GM23338 (cell line): ENCODE measurements around the gene LRP1B. TPM values are rescaled to one million over a fixed set of nuclear protein-coding genes. Genes with fewer than 3 reads are reported as not detected.

Experiments used
- ATAC-seq: fragments of 200-7000 bp; cut with Tn5 transposase; 3 replicates; pipeline ENCODE4 v1.9.1; 2020
- DNase-seq: peaks from one replicate; pipeline ENCODE4 v3.0.0-alpha.2; 2015; ENCODE audit warnings: low spot score
- H2AFZ ChIP-seq: fragments of 200-600 bp; sonication (generic); 2 replicates; pipeline ENCODE4 v1.8.0; 2016; ENCODE audit warnings: antibody characterized with exemption, mild to moderate bottlenecking, moderate library complexity
- H3F3A ChIP-seq: fragments of 200-600 bp; sonication (generic); replicated peaks from 2 replicates; pipeline ENCODE4 v1.8.0; 2017; ENCODE audit warnings: antibody characterized with exemption, mixed run types, low read depth
- H3K27ac ChIP-seq: fragments of 200-600 bp; sonication (generic); 2 replicates; pipeline ENCODE4 v1.6.1; 2016; ENCODE audit warnings: low read depth
- H3K27me3 ChIP-seq: fragments of 200-600 bp; sonication (generic); 2 replicates; pipeline ENCODE4 v1.8.0; 2016; ENCODE audit warnings: mild to moderate bottlenecking, mixed run types, moderate library complexity; ENCODE audit not compliant: insufficient read depth
- H3K36me3 ChIP-seq: fragments of 200-600 bp; sonication (generic); 2 replicates; pipeline ENCODE4 v1.8.0; 2016; ENCODE audit warnings: mild to moderate bottlenecking; ENCODE audit not compliant: insufficient read depth
- H3K4me1 ChIP-seq: fragments of 200-600 bp; sonication (generic); 2 replicates; pipeline ENCODE4 v1.8.0; 2016; ENCODE audit warnings: mild to moderate bottlenecking, moderate library complexity; ENCODE audit not compliant: insufficient read depth
- H3K4me2 ChIP-seq: fragments of 200-600 bp; sonication (generic); 2 replicates; pipeline ENCODE4 v1.7.1; 2017; ENCODE audit warnings: mixed run types
- H3K4me3 ChIP-seq: fragments of 200-600 bp; sonication (generic); 2 replicates; pipeline ENCODE4 v1.6.1; 2016; ENCODE audit warnings: mixed run types
- H3K79me2 ChIP-seq: fragments of 200-600 bp; sonication (generic); replicated peaks from 2 replicates; pipeline ENCODE4 v1.8.0; 2017; ENCODE audit warnings: mild to moderate bottlenecking; ENCODE audit not compliant: insufficient read depth
- H3K9me2 ChIP-seq: fragments of 200-600 bp; sonication (generic); 2 replicates; pipeline ENCODE4 v1.8.0; 2017; ENCODE audit not compliant: insufficient read depth
- H4K20me1 ChIP-seq: fragments of 200-600 bp; sonication (generic); replicated peaks from 2 replicates; pipeline ENCODE4 v1.8.0; 2017; ENCODE audit warnings: mild to moderate bottlenecking; ENCODE audit not compliant: insufficient read depth
- H3K27ac Mint-ChIP-seq: 2 replicates; pipeline ENCODE4 v1.8.0; 2020; ENCODE audit warnings: inconsistent platforms, mild to moderate bottlenecking, moderate library complexity, mixed read lengths
- H3K27me3 Mint-ChIP-seq: 3 replicates; pipeline ENCODE4 v1.8.0; 2022; ENCODE audit warnings: low read depth, mild to moderate bottlenecking, moderate library complexity, mixed read lengths, inconsistent platforms; ENCODE audit not compliant: insufficient read depth, poor library complexity
- H3K36me3 Mint-ChIP-seq: 3 replicates; pipeline ENCODE4 v1.8.0; 2021; ENCODE audit warnings: low read depth, mild to moderate bottlenecking, inconsistent platforms, moderate library complexity, mixed read lengths
- H3K4me1 Mint-ChIP-seq: 3 replicates; pipeline ENCODE4 v1.8.0; 2020; ENCODE audit warnings: mild to moderate bottlenecking, inconsistent platforms, mixed read lengths
- H3K4me3 Mint-ChIP-seq: 3 replicates; pipeline ENCODE4 v1.8.0; 2021; ENCODE audit warnings: moderate library complexity, mild to moderate bottlenecking, inconsistent platforms, mixed read lengths
- H3K9me3 Mint-ChIP-seq: 3 replicates; pipeline ENCODE4 v1.8.0; 2020; ENCODE audit warnings: moderate library complexity, mild to moderate bottlenecking, inconsistent platforms, mixed read lengths
- CREB1 ChIP-seq: fragments of 250-450 bp; sonication (Bioruptor Pico); IDR thresholded peaks from 2 replicates; pipeline ENCODE4 v1.5.0; 2020; ENCODE audit warnings: low read depth, mild to moderate bottlenecking, moderate library complexity
- EZH2 ChIP-seq: fragments of 200-600 bp; sonication (generic); IDR thresholded peaks from one replicate; pipeline ENCODE4 v1.8.0; 2017; ENCODE audit warnings: antibody characterized with exemption, mild to moderate bottlenecking, low read depth; ENCODE audit not compliant: unreplicated experiment
- EZH2phosphoT487 ChIP-seq: fragments of 200-600 bp; sonication (generic); IDR thresholded peaks from one replicate; pipeline ENCODE4 v1.8.1; 2018; ENCODE audit warnings: antibody characterized with exemption; ENCODE audit not compliant: unreplicated experiment
- NANOG ChIP-seq: IDR thresholded peaks from 2 replicates; pipeline ENCODE4 v1.6.1; 2016; ENCODE audit warnings: antibody characterized with exemption, borderline replicate concordance
- ZNF114 ChIP-seq: fragments of 250-450 bp; sonication (Bioruptor Pico); IDR thresholded peaks from 2 replicates; pipeline ENCODE4 v1.5.0; 2020; ENCODE audit warnings: mild to moderate bottlenecking, moderate library complexity
- polyA plus RNA-seq: library from polyadenylated mRNA; unstranded; fragments of >200 nt; fragmentation: Nextera tagmentation; extraction: Ambion mirVana; gene quantifications from 2 replicates; pipeline ENCODE4 v1.2.1, GENCODE V29; 2016
- total RNA-seq: library from RNA; depleted of rRNA; stranded (reverse); fragments of >200 nt; shearing (Covaris generic); gene quantifications from 2 replicates; pipeline ENCODE4 v1.2.3, GENCODE V29; 2014
- TF ChIP-seq, protein P1 (sequence below): IDR thresholded peaks from one replicate; pipeline ENCODE4 v1.6.1; 2018; ENCODE audit warnings: antibody characterized with exemption; ENCODE audit not compliant: unreplicated experiment
- TF ChIP-seq, protein P2 (sequence below), 2 experiments: fragments of 200-600 bp in 1 of 2; sonication (generic) in 1 of 2; conservative IDR thresholded peaks; 2 replicates each; pipeline versions ENCODE4 v1.5.1 to v1.6.1; 2016 to 2017; ENCODE audit warnings: antibody characterized with exemption in 2 of 2, low read depth in 2 of 2, mild to moderate bottlenecking in 2 of 2, moderate library complexity in 1 of 2
- TF ChIP-seq, protein P3 (sequence below): IDR thresholded peaks from 2 replicates; pipeline ENCODE4 v1.6.1; 2016; ENCODE audit warnings: antibody characterized with exemption

Gene LRP1B
- total and polyA plus RNA-seq, 2 experiments from 2014 or later, result 0.15 to 0.97 TPM

DNA sequence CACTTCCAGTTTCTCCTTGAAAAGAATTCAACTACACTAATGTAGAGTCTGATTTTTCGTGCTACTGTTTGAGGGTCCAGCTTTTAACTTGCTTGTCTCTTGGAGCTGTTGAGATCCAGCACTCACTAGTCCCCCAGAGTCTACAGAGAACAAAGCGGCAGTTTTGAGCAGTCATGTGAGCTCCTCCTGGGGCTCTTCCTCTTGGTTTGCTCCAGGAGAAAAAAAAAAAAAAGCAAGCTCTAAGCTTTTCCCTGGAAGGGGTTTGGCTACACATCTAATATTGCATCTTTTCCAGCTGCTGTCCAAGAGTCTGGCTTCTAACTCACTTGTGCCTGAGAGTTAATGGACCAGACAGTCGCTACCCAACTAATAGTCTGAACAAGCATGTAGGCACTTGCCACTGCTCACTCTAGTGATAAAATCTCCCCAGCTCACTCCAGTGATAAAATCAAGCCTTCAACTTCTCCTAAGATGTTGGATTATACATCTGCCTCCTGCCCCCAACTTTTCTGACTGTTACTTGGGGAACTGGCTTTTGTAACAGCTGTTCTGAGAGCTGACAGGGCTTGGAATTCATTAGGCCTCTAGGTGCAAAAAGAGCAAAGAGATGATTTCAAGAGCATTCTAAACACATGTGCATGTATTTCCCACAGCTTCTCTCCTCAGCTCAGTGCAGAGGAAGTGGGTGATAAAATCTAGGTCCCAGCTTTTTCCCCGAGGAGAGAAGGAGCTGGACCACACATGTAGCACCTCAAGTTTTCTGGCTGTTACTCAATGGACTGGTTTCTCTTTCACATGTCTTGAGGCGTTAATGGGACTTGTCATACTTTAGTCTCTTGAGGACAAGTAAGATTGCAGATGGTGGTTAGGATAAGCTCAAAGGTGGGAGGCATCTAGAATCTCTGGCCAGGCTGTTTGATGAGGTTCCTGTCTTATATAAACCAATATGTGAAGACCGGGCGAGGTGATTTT, 750.5 kb downstream of the LRP1B start (continued):
- TF ChIP-seq ZNF114 (CRISPR knock-in tag) (no peak), CREB1 (no peak), EZH2phosphoT487 (no peak), NANOG (no peak)
- TF ChIP-seq, protein P1, sequence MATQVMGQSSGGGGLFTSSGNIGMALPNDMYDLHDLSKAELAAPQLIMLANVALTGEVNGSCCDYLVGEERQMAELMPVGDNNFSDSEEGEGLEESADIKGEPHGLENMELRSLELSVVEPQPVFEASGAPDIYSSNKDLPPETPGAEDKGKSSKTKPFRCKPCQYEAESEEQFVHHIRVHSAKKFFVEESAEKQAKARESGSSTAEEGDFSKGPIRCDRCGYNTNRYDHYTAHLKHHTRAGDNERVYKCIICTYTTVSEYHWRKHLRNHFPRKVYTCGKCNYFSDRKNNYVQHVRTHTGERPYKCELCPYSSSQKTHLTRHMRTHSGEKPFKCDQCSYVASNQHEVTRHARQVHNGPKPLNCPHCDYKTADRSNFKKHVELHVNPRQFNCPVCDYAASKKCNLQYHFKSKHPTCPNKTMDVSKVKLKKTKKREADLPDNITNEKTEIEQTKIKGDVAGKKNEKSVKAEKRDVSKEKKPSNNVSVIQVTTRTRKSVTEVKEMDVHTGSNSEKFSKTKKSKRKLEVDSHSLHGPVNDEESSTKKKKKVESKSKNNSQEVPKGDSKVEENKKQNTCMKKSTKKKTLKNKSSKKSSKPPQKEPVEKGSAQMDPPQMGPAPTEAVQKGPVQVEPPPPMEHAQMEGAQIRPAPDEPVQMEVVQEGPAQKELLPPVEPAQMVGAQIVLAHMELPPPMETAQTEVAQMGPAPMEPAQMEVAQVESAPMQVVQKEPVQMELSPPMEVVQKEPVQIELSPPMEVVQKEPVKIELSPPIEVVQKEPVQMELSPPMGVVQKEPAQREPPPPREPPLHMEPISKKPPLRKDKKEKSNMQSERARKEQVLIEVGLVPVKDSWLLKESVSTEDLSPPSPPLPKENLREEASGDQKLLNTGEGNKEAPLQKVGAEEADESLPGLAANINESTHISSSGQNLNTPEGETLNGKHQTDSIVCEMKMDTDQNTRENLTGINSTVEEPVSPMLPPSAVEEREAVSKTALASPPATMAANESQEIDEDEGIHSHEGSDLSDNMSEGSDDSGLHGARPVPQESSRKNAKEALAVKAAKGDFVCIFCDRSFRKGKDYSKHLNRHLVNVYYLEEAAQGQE, result no peak
- TF ChIP-seq, protein P2, sequence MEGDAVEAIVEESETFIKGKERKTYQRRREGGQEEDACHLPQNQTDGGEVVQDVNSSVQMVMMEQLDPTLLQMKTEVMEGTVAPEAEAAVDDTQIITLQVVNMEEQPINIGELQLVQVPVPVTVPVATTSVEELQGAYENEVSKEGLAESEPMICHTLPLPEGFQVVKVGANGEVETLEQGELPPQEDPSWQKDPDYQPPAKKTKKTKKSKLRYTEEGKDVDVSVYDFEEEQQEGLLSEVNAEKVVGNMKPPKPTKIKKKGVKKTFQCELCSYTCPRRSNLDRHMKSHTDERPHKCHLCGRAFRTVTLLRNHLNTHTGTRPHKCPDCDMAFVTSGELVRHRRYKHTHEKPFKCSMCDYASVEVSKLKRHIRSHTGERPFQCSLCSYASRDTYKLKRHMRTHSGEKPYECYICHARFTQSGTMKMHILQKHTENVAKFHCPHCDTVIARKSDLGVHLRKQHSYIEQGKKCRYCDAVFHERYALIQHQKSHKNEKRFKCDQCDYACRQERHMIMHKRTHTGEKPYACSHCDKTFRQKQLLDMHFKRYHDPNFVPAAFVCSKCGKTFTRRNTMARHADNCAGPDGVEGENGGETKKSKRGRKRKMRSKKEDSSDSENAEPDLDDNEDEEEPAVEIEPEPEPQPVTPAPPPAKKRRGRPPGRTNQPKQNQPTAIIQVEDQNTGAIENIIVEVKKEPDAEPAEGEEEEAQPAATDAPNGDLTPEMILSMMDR (conservative IDR thresholded peaks at IDR 0.05; ENCODE audit: low read depth in 2 of 2), result no peak

DNA sequence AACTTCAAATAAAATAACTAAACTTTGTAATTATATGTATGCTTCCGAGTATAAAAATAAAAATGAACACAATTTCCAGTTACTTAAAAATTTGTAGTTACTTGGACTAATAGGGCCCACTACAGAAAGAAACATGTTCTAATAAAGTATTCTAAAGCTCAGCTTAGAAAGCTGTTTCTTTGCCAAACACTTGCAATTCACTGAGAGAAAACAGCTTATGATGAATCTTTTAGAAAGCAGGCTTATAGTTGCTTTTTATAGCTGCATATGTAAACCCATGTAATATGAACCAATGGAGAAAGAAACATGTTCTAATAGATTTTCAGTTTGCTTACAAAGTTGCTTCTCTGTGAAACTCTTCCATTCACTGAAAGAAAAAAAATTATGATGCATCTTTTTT, 766.0 kb downstream of the LRP1B start:
- H3K79me2 ChIP-seq, result no peaks in the 10 kb centered on the region
- ATAC-seq (no peak), DNase-seq (no peak)
- H3K4me3 ChIP-seq, result no peak overlapping the region
- H4K20me1 ChIP-seq, result no peaks in the 10 kb centered on the region
- peaks cover 2% of the 10 kb centered on the region for H3K27me3 Mint-ChIP-seq
- H3K36me3 Mint-ChIP-seq, result no peaks in the 10 kb centered on the region
- no peaks in the 10 kb centered on the region for H3K9me2 ChIP-seq
- no peak overlapping the region for H2AFZ ChIP-seq
- no peaks in the 10 kb centered on the region for H3K27me3 ChIP-seq
- 0 out of 3 replicates have a peak, but pooled peaks cover 3% of the 10 kb centered on the region for H3K4me1 Mint-ChIP-seq
- H3K4me3 Mint-ChIP-seq, result no peak overlapping the region
- H3K27ac ChIP-seq, result no peak overlapping the region
- no peak overlapping the region for H3K27ac Mint-ChIP-seq
- no peaks in the 10 kb centered on the region for H3F3A ChIP-seq
- no peaks in the 10 kb centered on the region for H3K36me3 ChIP-seq
- no peaks in the 10 kb centered on the region for H3K9me3 Mint-ChIP-seq
- TF ChIP-seq, protein P2 (conservative IDR thresholded peaks at IDR 0.05; ENCODE audit: low read depth in 2 of 2), result no peak
- TF ChIP-seq NANOG (no peak), EZH2 (no peak)
- TF ChIP-seq, protein P3, sequence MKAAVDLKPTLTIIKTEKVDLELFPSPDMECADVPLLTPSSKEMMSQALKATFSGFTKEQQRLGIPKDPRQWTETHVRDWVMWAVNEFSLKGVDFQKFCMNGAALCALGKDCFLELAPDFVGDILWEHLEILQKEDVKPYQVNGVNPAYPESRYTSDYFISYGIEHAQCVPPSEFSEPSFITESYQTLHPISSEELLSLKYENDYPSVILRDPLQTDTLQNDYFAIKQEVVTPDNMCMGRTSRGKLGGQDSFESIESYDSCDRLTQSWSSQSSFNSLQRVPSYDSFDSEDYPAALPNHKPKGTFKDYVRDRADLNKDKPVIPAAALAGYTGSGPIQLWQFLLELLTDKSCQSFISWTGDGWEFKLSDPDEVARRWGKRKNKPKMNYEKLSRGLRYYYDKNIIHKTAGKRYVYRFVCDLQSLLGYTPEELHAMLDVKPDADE, result no peak
- no peaks in the 10 kb centered on the region for H3K4me1 ChIP-seq
- no peak overlapping the region for H3K4me2 ChIP-seq
